Neural cell (in vitro differentiated cells): Measurements from ENCODE around the gene C22orf42. TPM values are rescaled to one million over a fixed set of nuclear protein-coding genes. Genes with fewer than 3 reads are reported as not detected.

Source experiments
- H2AFZ ChIP-seq: fragments of 200-600, 300-800 bp; sonication (generic), shearing (Covaris generic); 2 replicates; pipeline ENCODE4 v1.6.0; 2014; ENCODE audit warnings: low read depth, mild to moderate bottlenecking, antibody characterized with exemption, low read length, moderate library complexity
- H3F3A ChIP-seq: fragments of 200-600 bp; shearing (Covaris generic); 2 replicates; pipeline ENCODE4 v1.6.1; 2016; ENCODE audit warnings: mild to moderate bottlenecking, moderate library complexity, mixed read lengths, antibody characterized with exemption, low read length; ENCODE audit not compliant: insufficient read depth, poor library complexity, severe bottlenecking
- H3K27ac ChIP-seq: fragments of 200-600, 300-800 bp; sonication (generic), shearing (Covaris generic); 2 replicates; pipeline ENCODE4 v1.5.1; 2014; ENCODE audit warnings: mild to moderate bottlenecking, low read length, moderate library complexity
- H3K27me3 ChIP-seq: fragments of 300-800, 200-600 bp; sonication (generic), shearing (Covaris generic); 2 replicates; pipeline ENCODE4 v1.6.0; 2014; ENCODE audit warnings: mild to moderate bottlenecking, low read depth, low read length, moderate library complexity; ENCODE audit not compliant: insufficient read depth
- H3K36me3 ChIP-seq: fragments of 300-800, 200-600 bp; sonication (generic), shearing (Covaris generic); 2 replicates; pipeline ENCODE4 v1.5.1; 2014; ENCODE audit warnings: mild to moderate bottlenecking, antibody characterized with exemption, low read length, moderate library complexity; ENCODE audit not compliant: insufficient read depth
- H3K4me2 ChIP-seq: fragments of 300-800, 200-600 bp; sonication (generic), shearing (Covaris generic); 2 replicates; pipeline ENCODE4 v1.6.0; 2014; ENCODE audit warnings: mild to moderate bottlenecking, low read length
- H3K4me3 ChIP-seq: fragments of 300-800, 200-600 bp; sonication (generic), shearing (Covaris generic); 2 replicates; pipeline ENCODE4 v1.5.1; 2014; ENCODE audit warnings: mild to moderate bottlenecking, low read length, moderate library complexity
- H3K79me2 ChIP-seq: fragments of 200-600 bp; shearing (Covaris generic); replicated peaks from 2 replicates; pipeline ENCODE4 v1.6.0; 2014; ENCODE audit warnings: mild to moderate bottlenecking, low read length, moderate library complexity; ENCODE audit not compliant: insufficient read depth
- H3K9ac ChIP-seq: fragments of 300-800, 200-600 bp; sonication (generic), shearing (Covaris generic); 2 replicates; pipeline ENCODE4 v1.6.1; 2016; ENCODE audit warnings: mild to moderate bottlenecking, low read length, mixed read lengths
- H3K9me2 ChIP-seq: fragments of 200-600 bp; shearing (Covaris generic); 2 replicates; pipeline ENCODE4 v1.6.1; 2016; ENCODE audit warnings: mild to moderate bottlenecking, low read length, mixed read lengths; ENCODE audit not compliant: insufficient read depth
- H3K9me3 ChIP-seq: fragments of 200-600, 300-800 bp; sonication (generic), shearing (Covaris generic); 2 replicates; pipeline ENCODE4 v1.6.1; 2016; ENCODE audit warnings: mild to moderate bottlenecking, mixed run types, low read length, moderate library complexity, mixed read lengths
- H4K20me1 ChIP-seq: fragments of 200-600 bp; shearing (Covaris generic); 2 replicates; pipeline ENCODE4 v1.6.1; 2016; ENCODE audit warnings: mild to moderate bottlenecking, mixed run types; ENCODE audit not compliant: insufficient read depth
- EZH2 ChIP-seq: fragments of 200-600, 300-800 bp; shearing (Covaris generic), sonication (generic); IDR thresholded peaks from 2 replicates; pipeline ENCODE4 v1.6.1; 2014; ENCODE audit warnings: antibody characterized with exemption, low read length, borderline replicate concordance, mild to moderate bottlenecking; ENCODE audit not compliant: insufficient read depth, poor library complexity, severe bottlenecking
- MXI1 ChIP-seq: fragments of 450-650 bp; conservative IDR thresholded peaks from 2 replicates; pipeline ENCODE4 v1.6.1; 2014; ENCODE audit warnings: antibody characterized with exemption, mild to moderate bottlenecking; ENCODE audit not compliant: poor library complexity, severe bottlenecking
- POLR2AphosphoS5 ChIP-seq: IDR thresholded peaks from 2 replicates; pipeline ENCODE4 v1.6.1; 2012
- RAD21 ChIP-seq: fragments of 450-650 bp; conservative IDR thresholded peaks from 2 replicates; pipeline ENCODE4 v1.6.1; 2014; ENCODE audit warnings: antibody characterized with exemption, mild to moderate bottlenecking, moderate library complexity
- SMC3 ChIP-seq: fragments of 450-650 bp; conservative IDR thresholded peaks from 2 replicates; pipeline ENCODE4 v1.6.1; 2014; ENCODE audit warnings: antibody characterized with exemption, mild to moderate bottlenecking, moderate library complexity; ENCODE audit not compliant: poor library complexity
- polyA plus RNA-seq: library from polyadenylated mRNA; depleted of rRNA; stranded (reverse); fragments of >200 nt; gene quantifications from 2 replicates; pipeline ENCODE4 v1.2.3, GENCODE V29; 2014
- TF ChIP-seq, protein P1 (sequence below): fragments of 450-650 bp; IDR thresholded peaks from 2 replicates; pipeline ENCODE4 v1.5.1; 2014; ENCODE audit warnings: antibody characterized with exemption, mild to moderate bottlenecking, moderate library complexity; ENCODE audit not compliant: poor library complexity, severe bottlenecking
- TF ChIP-seq, protein P2 (sequence below): IDR thresholded peaks from 2 replicates; pipeline ENCODE4 v1.6.1; 2012; ENCODE audit warnings: borderline replicate concordance

The C22orf42 gene
- polyA plus RNA-seq, 1 donor from 2014 or later: 51.0 TPM

DNA sequence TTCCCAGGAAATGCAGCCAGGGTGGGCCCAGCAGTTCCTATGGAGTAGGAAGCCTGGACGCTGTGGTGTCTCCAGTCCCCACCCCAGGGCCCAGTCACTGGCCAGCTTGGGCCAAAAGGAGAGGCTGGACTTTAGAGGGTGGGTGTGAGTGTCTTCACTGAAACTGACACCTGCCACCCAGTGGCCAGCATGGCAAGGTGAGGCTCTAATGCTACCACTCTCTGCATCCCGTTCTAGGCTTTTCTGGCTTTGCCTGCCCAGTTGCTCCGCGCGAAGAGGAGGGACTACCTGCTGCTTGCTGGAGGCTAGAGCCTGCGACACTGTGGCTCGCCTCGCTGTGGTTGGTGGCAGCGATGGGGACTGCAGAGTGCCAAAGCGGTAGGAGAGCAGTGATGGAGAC is 35.4 kb downstream of the C22orf42 start:
- no peak overlapping the region for H2AFZ ChIP-seq

DNA sequence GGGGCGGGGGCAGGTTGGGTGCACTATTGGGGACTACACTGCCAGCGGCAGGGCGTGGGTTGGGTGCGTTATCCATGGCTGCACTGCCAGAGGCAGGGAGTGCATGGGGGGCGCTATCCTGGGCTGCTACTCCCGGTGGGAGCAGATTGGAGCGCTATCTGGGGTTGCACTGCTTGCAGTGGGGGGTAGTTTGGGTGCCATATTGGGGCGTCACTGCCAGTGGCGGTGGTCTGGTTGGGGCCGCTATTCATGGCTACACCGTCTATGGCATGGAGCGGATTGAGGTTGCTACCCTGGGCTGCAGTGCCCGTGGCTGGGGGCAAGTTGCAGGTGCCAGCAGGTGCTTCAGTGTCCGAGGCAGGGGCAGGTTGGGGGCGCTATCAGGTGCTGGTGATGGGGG is 36.2 kb downstream of the C22orf42 start:
- Histone ChIP-seq H3K4me3 (no peak overlapping the region), H3K9me2 (no peaks in the 10 kb centered on the region), H3K27me3 (no peaks in the 10 kb centered on the region), H4K20me1 (no peaks in the 10 kb centered on the region), H2AFZ (no peak overlapping the region), H3K4me2 (no peak overlapping the region), H3K9ac (no peak overlapping the region), H3K27ac (no peak overlapping the region), H3F3A (no peaks in the 10 kb centered on the region), H3K36me3 (no peaks in the 10 kb centered on the region), H3K9me3 (no peaks in the 10 kb centered on the region), H3K79me2 (no peaks in the 10 kb centered on the region)
- TF ChIP-seq RAD21 (no peak), MXI1 (no peak), EZH2 (no peak), POLR2AphosphoS5 (no peak), SMC3 (no peak)
- TF ChIP-seq, protein P1, sequence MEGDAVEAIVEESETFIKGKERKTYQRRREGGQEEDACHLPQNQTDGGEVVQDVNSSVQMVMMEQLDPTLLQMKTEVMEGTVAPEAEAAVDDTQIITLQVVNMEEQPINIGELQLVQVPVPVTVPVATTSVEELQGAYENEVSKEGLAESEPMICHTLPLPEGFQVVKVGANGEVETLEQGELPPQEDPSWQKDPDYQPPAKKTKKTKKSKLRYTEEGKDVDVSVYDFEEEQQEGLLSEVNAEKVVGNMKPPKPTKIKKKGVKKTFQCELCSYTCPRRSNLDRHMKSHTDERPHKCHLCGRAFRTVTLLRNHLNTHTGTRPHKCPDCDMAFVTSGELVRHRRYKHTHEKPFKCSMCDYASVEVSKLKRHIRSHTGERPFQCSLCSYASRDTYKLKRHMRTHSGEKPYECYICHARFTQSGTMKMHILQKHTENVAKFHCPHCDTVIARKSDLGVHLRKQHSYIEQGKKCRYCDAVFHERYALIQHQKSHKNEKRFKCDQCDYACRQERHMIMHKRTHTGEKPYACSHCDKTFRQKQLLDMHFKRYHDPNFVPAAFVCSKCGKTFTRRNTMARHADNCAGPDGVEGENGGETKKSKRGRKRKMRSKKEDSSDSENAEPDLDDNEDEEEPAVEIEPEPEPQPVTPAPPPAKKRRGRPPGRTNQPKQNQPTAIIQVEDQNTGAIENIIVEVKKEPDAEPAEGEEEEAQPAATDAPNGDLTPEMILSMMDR: no peak

More for the DNA sequence above, 35.4 kb downstream of the C22orf42 start:
- Histone ChIP-seq H3F3A (no peaks in the 10 kb centered on the region), H3K4me3 (no peak overlapping the region), H3K36me3 (no peaks in the 10 kb centered on the region), H4K20me1 (no peaks in the 10 kb centered on the region), H3K27ac (no peak overlapping the region), H3K9me2 (no peaks in the 10 kb centered on the region), H3K9ac (no peak overlapping the region), H3K79me2 (no peaks in the 10 kb centered on the region), H3K4me2 (no peak overlapping the region), H3K9me3 (no peaks in the 10 kb centered on the region), H3K27me3 (no peaks in the 10 kb centered on the region)
- TF ChIP-seq, protein P1: no peak
- no peak for TF ChIP-seq SMC3
- TF ChIP-seq, protein P2, sequence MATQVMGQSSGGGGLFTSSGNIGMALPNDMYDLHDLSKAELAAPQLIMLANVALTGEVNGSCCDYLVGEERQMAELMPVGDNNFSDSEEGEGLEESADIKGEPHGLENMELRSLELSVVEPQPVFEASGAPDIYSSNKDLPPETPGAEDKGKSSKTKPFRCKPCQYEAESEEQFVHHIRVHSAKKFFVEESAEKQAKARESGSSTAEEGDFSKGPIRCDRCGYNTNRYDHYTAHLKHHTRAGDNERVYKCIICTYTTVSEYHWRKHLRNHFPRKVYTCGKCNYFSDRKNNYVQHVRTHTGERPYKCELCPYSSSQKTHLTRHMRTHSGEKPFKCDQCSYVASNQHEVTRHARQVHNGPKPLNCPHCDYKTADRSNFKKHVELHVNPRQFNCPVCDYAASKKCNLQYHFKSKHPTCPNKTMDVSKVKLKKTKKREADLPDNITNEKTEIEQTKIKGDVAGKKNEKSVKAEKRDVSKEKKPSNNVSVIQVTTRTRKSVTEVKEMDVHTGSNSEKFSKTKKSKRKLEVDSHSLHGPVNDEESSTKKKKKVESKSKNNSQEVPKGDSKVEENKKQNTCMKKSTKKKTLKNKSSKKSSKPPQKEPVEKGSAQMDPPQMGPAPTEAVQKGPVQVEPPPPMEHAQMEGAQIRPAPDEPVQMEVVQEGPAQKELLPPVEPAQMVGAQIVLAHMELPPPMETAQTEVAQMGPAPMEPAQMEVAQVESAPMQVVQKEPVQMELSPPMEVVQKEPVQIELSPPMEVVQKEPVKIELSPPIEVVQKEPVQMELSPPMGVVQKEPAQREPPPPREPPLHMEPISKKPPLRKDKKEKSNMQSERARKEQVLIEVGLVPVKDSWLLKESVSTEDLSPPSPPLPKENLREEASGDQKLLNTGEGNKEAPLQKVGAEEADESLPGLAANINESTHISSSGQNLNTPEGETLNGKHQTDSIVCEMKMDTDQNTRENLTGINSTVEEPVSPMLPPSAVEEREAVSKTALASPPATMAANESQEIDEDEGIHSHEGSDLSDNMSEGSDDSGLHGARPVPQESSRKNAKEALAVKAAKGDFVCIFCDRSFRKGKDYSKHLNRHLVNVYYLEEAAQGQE: no peak
- no peak for TF ChIP-seq EZH2
